ENCODE data around the gene UPK2. TPM values are rescaled to one million over a fixed set of nuclear protein-coding genes. Genes with fewer than 3 reads are reported as not detected.

Gene UPK2
- polyA plus RNA-seq, 1 of the 3 experiments (the other 2 are of a cell fraction), result 0.15 TPM

DNA sequence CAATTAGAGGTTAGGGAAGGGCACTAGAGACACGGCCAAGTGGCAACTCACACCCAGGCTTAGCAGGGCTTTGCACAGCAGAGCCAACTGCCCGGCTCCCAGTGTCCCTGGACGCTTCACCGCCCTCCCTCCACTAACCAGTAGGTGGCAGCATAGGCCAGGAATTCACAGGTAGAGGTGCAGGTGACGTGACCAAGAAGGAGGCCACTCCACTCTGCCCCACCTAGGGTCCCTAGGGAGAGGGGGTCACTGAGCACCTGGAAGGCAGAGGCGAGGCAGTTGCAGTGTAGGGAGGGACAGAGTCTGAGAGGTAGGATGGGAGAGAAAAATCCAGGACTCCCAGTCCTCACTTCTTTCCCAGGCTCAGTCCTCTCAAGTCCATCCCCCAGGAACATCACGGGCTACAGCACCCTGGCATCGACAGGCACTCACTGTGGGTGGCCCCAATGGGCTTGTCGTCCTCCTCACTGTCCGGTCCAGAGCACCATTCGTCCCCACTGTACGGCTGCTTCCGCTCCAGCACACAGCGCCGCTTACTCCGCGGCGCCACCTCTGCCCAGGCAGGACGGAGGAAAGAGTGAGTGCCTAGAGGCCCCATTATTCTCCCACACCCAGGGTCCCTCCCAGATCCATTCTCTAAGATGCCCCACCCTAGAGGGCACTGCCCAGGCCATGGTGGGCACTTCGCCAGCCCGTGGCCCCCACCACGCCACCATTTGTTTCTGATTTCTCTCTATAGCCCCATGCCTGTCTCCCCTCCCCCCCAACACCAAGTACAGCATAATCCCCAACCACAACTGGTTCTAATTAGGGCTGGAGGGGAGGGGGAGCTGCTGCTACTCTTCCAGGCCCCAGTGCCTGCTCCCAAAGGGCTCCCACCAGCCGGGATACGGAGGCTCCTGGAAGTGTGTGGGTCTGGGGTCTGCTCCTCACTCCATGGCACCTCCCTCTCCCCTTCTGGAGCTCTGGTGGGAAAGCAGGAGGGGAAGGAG lies 48.8 kb upstream of the UPK2 start:
- peak overlapping the region; percentile 98 to 100 for H3K27ac ChIP-seq (ENCODE audit: low read depth in 2 of 2, low read length in 1 of 2)
- peaks cover 88% of the 10 kb centered on the region for H3K79me2 ChIP-seq (ENCODE audit: insufficient read depth)
- peak; percentile 90 for DNase-seq
- peaks cover 31% of the 10 kb centered on the region for H4K20me1 ChIP-seq (ENCODE audit: insufficient read depth)
- H3K4me3 ChIP-seq (ENCODE audit: low read depth in 2 of 2, low read length in 1 of 2), result peak overlapping the region; percentile 18 to 23; a peak in 2 of 4 replicates
- WGBS (ENCODE audit: low lambda C conversion rate), result 5% methylated on average over 16 of the region's 24 CpGs
- no peaks in the 10 kb centered on the region for H3K9me2 ChIP-seq
- ChIA-PET POLR2A (interaction anchor here (0.7 to 3.1 kb wide), 4 partner anchors 17 to 50 kb away, joined by 3 to 37 read pairs (median 4); partner anchors contain the start of genes BCL9L and UPK2), CTCF (interaction anchor here (0.6 to 9.7 kb wide), 13 partner anchors 9 to 1994 kb away, joined by 3 to 112 read pairs (median 4); partner anchors contain the start of gene UPK2)
- peak overlapping the region; percentile 89 for H3K4me2 ChIP-seq
- peak overlapping the region; percentile 42; the same call in 1 of the 2 replicates for H3K9ac ChIP-seq
- H2AFZ ChIP-seq (ENCODE audit: low read depth), result no peak overlapping the region
- peaks cover 42% of the 10 kb centered on the region for H3F3A ChIP-seq (replicated peaks; ENCODE audit: insufficient read depth)
- no peaks in the 10 kb centered on the region for H3K27me3 ChIP-seq (ENCODE audit: insufficient read depth)
- peaks cover 45 to 49% of the 10 kb centered on the region in 2 experiments for H3K4me1 ChIP-seq (ENCODE audit: control insufficient read depth in 1 of 2, insufficient read depth in 2 of 2, low read depth in 1 of 2, low read length in 1 of 2)
- H3K9me3 ChIP-seq, result no peaks in the 10 kb centered on the region
- H3K36me3 ChIP-seq (replicated peaks in 1 of 2; ENCODE audit: control insufficient read depth in 1 of 2, insufficient read depth in 2 of 2, low read length in 1 of 2), result peaks cover 18 to 33% of the 10 kb centered on the region in 2 experiments
- TF ChIP-seq RXRA (IDR thresholded peaks at IDR 0.05; ENCODE audit: borderline replicate concordance, low read depth) (no peak), CHD2 (IDR thresholded peaks at IDR 0.05; ENCODE audit: low read length, partially characterized antibody) (peak; percentile 69), RFX5 (IDR thresholded peaks at IDR 0.05; ENCODE audit: low read length) (no peak), FOXJ3 (CRISPR knock-in tag; IDR thresholded peaks at IDR 0.05) (no peak), TAF1 (IDR thresholded peaks at IDR 0.05; ENCODE audit: borderline replicate concordance, low read depth, low read length) (no peak), NFIC (IDR thresholded peaks at IDR 0.05; ENCODE audit: borderline replicate concordance) (peak; percentile 35; the same call in 1 of the 2 replicates), RAD21 (IDR thresholded peaks at IDR 0.05; ENCODE audit: low read length) (peak; percentile 98), PBX3 (IDR thresholded peaks at IDR 0.05) (no peak), TCF12 (IDR thresholded peaks at IDR 0.05) (peak; percentile 92), MXI1 (IDR thresholded peaks at IDR 0.05; ENCODE audit: low read depth, low read length) (peak; percentile 45), JUND (IDR thresholded peaks at IDR 0.05) (no peak), GABPA (IDR thresholded peaks at IDR 0.05; ENCODE audit: low read depth) (no peak), EP300 (IDR thresholded peaks at IDR 0.05; ENCODE audit: borderline replicate concordance in 1 of 2, low read depth in 1 of 2, low read length in 1 of 2) (peak in 1 of 2 experiments; percentile 46; a peak in 2 of 4 replicates), FOSL2 (IDR thresholded peaks at IDR 0.05; ENCODE audit: borderline replicate concordance, low read depth) (no peak), GATA2 (CRISPR knock-in tag; IDR thresholded peaks at IDR 0.05) (no peak), ELF1 (IDR thresholded peaks at IDR 0.05) (no peak)
- TF ChIP-seq, protein P1, sequence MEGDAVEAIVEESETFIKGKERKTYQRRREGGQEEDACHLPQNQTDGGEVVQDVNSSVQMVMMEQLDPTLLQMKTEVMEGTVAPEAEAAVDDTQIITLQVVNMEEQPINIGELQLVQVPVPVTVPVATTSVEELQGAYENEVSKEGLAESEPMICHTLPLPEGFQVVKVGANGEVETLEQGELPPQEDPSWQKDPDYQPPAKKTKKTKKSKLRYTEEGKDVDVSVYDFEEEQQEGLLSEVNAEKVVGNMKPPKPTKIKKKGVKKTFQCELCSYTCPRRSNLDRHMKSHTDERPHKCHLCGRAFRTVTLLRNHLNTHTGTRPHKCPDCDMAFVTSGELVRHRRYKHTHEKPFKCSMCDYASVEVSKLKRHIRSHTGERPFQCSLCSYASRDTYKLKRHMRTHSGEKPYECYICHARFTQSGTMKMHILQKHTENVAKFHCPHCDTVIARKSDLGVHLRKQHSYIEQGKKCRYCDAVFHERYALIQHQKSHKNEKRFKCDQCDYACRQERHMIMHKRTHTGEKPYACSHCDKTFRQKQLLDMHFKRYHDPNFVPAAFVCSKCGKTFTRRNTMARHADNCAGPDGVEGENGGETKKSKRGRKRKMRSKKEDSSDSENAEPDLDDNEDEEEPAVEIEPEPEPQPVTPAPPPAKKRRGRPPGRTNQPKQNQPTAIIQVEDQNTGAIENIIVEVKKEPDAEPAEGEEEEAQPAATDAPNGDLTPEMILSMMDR (IDR thresholded peaks at IDR 0.05), result peak; percentile 93
- TF ChIP-seq, protein P2, sequence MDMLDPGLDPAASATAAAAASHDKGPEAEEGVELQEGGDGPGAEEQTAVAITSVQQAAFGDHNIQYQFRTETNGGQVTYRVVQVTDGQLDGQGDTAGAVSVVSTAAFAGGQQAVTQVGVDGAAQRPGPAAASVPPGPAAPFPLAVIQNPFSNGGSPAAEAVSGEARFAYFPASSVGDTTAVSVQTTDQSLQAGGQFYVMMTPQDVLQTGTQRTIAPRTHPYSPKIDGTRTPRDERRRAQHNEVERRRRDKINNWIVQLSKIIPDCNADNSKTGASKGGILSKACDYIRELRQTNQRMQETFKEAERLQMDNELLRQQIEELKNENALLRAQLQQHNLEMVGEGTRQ (IDR thresholded peaks at IDR 0.05; ENCODE audit: borderline replicate concordance, low read depth, low read length), result no peak
- TF ChIP-seq, protein P3, sequence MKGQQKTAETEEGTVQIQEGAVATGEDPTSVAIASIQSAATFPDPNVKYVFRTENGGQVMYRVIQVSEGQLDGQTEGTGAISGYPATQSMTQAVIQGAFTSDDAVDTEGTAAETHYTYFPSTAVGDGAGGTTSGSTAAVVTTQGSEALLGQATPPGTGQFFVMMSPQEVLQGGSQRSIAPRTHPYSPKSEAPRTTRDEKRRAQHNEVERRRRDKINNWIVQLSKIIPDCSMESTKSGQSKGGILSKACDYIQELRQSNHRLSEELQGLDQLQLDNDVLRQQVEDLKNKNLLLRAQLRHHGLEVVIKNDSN (IDR thresholded peaks at IDR 0.05; ENCODE audit: borderline replicate concordance, low read depth), result no peak
- TF ChIP-seq, protein P4, sequence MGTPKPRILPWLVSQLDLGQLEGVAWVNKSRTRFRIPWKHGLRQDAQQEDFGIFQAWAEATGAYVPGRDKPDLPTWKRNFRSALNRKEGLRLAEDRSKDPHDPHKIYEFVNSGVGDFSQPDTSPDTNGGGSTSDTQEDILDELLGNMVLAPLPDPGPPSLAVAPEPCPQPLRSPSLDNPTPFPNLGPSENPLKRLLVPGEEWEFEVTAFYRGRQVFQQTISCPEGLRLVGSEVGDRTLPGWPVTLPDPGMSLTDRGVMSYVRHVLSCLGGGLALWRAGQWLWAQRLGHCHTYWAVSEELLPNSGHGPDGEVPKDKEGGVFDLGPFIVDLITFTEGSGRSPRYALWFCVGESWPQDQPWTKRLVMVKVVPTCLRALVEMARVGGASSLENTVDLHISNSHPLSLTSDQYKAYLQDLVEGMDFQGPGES (IDR thresholded peaks at IDR 0.05; ENCODE audit: low read depth, low read length), result no peak
- TF ChIP-seq, protein P5, sequence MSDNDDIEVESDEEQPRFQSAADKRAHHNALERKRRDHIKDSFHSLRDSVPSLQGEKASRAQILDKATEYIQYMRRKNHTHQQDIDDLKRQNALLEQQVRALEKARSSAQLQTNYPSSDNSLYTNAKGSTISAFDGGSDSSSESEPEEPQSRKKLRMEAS (IDR thresholded peaks at IDR 0.05; ENCODE audit: low read depth), result no peak
- TF ChIP-seq, protein P6, sequence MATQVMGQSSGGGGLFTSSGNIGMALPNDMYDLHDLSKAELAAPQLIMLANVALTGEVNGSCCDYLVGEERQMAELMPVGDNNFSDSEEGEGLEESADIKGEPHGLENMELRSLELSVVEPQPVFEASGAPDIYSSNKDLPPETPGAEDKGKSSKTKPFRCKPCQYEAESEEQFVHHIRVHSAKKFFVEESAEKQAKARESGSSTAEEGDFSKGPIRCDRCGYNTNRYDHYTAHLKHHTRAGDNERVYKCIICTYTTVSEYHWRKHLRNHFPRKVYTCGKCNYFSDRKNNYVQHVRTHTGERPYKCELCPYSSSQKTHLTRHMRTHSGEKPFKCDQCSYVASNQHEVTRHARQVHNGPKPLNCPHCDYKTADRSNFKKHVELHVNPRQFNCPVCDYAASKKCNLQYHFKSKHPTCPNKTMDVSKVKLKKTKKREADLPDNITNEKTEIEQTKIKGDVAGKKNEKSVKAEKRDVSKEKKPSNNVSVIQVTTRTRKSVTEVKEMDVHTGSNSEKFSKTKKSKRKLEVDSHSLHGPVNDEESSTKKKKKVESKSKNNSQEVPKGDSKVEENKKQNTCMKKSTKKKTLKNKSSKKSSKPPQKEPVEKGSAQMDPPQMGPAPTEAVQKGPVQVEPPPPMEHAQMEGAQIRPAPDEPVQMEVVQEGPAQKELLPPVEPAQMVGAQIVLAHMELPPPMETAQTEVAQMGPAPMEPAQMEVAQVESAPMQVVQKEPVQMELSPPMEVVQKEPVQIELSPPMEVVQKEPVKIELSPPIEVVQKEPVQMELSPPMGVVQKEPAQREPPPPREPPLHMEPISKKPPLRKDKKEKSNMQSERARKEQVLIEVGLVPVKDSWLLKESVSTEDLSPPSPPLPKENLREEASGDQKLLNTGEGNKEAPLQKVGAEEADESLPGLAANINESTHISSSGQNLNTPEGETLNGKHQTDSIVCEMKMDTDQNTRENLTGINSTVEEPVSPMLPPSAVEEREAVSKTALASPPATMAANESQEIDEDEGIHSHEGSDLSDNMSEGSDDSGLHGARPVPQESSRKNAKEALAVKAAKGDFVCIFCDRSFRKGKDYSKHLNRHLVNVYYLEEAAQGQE (IDR thresholded peaks at IDR 0.05; ENCODE audit: low read depth, low read length), result no peak
